ENCODE measurements around the gene ACOT7. TPM values are rescaled to one million over a fixed set of nuclear protein-coding genes. Genes with fewer than 3 reads are reported as not detected.

Gene ACOT7
- total RNA-seq, 1 donor from 2014 or later, result 16.1 TPM

DNA sequence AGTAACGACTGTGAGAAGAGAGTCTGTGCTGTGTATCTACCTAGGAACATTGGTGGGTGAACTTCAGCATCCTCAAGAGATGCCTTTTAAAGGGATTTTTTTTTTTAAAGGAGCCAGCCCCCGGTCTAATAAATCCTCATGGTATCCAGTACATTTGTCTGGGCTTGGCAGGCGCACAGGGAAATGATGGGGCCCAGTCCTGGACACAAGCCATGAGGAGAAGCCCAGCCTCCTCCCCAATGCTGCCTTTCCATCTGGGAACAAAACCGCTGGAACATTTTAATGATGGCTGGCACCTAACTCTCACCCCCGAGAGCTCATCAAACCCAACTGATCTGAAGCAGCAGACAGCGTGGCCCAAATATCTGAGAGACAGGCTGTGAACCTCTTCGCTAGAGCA is 64.2 kb downstream of the ACOT7 start:
- Histone ChIP-seq H3K4me1 (no peaks in the 10 kb centered on the region), H3K4me3 (no peak overlapping the region), H3K36me3 (peaks cover 0 to 3% of the 10 kb centered on the region in 2 donors), H3K27me3 (no peaks in the 10 kb centered on the region), H3K9me3 (no peaks in the 10 kb centered on the region), H3K27ac (no peak overlapping the region)
- DNase-seq (ENCODE audit: low spot score in 2 of 2), result no peak
- intact Hi-C loops (cut with DNase I), result no loop called here
- no peak for TF ChIP-seq CTCF (IDR thresholded peaks at IDR 0.05)

GRCh38 chr1:6328696-6329095 is 64.9 kb downstream of the ACOT7 start:
- no peaks in the 10 kb centered on the region for H3K4me1 ChIP-seq
- H3K27me3 ChIP-seq, result no peaks in the 10 kb centered on the region
- no peak for DNase-seq (ENCODE audit: low spot score in 2 of 2)
- TF ChIP-seq CTCF (IDR thresholded peaks at IDR 0.05), result no peak
- no peak overlapping the region for H3K27ac ChIP-seq
- peaks cover 0 to 3% of the 10 kb centered on the region in 2 donors for H3K36me3 ChIP-seq
- H3K9me3 ChIP-seq, result no peaks in the 10 kb centered on the region
- intact Hi-C loops (cut with DNase I), result no loop called here
- no peak overlapping the region for H3K4me3 ChIP-seq

DNA sequence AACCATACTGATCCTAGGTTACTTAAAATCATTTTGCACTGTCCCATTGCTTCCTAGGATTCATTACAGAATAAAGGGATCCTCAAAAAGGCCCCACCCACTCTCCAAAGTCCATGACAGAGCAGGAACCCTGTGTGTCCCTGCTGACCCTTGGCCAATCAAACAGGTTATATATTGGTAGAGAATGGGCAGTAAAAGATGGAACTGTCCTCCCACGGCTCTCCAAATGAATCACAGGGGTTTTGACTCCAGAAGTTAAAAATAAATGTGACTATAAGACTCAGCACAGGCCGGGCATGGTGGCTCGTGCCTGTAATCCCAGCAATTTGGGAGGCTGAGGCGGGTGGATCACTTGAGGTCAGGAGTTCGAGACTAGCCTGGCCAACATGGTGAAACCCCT is 65.5 kb downstream of the ACOT7 start:
- TF ChIP-seq CTCF (IDR thresholded peaks at IDR 0.05), result no peak
- H3K4me3 ChIP-seq, result no peak overlapping the region
- DNase-seq (ENCODE audit: low spot score in 2 of 2), result no peak
- no peak overlapping the region for H3K27ac ChIP-seq
- intact Hi-C loops (cut with DNase I), result no loop called here
- no peaks in the 10 kb centered on the region for H3K27me3 ChIP-seq
- H3K9me3 ChIP-seq, result no peaks in the 10 kb centered on the region
- no peaks in the 10 kb centered on the region for H3K4me1 ChIP-seq
- H3K36me3 ChIP-seq, result peaks cover 0 to 3% of the 10 kb centered on the region in 2 donors

GRCh38 chr1:6325482-6325881 is 68.1 kb downstream of the ACOT7 start:
- intact Hi-C loops (cut with DNase I), result no loop called here
- DNase-seq (ENCODE audit: low spot score in 2 of 2), result no peak
- Histone ChIP-seq H3K27ac (no peak overlapping the region), H3K9me3 (no peaks in the 10 kb centered on the region), H3K27me3 (no peaks in the 10 kb centered on the region), H3K36me3 (peaks cover 0 to 3% of the 10 kb centered on the region in 2 donors), H3K4me3 (no peak overlapping the region), H3K4me1 (no peaks in the 10 kb centered on the region)
- no peak for TF ChIP-seq CTCF (IDR thresholded peaks at IDR 0.05)

DNA sequence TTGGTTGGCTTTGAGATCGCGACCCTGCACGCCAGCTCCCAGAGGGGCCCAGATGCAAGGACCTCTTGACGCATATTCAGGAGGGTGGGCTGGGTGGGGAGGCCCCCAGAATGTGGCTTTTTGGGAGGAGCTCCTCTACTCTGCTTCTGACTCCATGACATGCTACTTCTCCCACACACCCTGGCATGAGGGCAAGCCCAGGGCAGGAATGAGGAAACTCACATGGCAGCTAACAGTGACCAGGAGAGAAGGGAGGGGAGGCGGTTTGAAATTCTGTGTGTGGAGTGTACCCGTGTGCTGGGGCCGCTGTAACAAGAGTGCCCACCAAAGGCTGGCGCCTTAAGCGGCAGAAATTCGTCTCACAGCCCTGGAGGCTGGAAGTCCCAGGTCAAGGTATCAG is 71.4 kb downstream of the ACOT7 start:
- H3K27ac ChIP-seq, result no peak overlapping the region
- no peaks in the 10 kb centered on the region for H3K27me3 ChIP-seq
- DNase-seq (ENCODE audit: low spot score in 2 of 2), result no peak
- intact Hi-C loops (cut with DNase I), result no loop called here
- TF ChIP-seq CTCF (IDR thresholded peaks at IDR 0.05), result no peak
- peaks cover 0 to 3% of the 10 kb centered on the region in 2 donors for H3K36me3 ChIP-seq
- no peak overlapping the region for H3K4me3 ChIP-seq
- H3K4me1 ChIP-seq, result no peaks in the 10 kb centered on the region
- no peaks in the 10 kb centered on the region for H3K9me3 ChIP-seq

DNA sequence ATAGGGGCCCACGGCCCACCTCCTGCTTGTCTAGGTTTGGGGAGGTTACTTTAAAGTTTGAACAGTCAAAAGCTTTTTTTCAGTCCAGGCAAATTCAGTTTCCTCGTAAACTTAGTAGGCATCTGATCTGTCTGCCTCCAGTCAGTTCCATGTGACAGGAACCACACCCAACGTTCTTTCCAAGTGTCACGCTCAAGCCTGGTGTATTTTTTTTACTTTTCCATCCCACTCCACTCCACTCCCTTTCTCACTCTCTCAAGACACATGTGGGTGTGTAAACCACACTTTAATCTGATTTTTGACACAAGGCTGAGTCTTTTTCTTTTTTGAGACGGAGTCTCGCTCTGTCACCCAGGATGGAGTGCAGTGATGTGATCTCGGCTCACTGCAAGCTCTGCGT is 72.4 kb downstream of the ACOT7 start:
- Histone ChIP-seq H3K9me3 (no peaks in the 10 kb centered on the region), H3K36me3 (peaks cover 0 to 3% of the 10 kb centered on the region in 2 donors), H3K27ac (no peak overlapping the region), H3K27me3 (no peaks in the 10 kb centered on the region), H3K4me3 (no peak overlapping the region), H3K4me1 (no peaks in the 10 kb centered on the region)
- no peak for DNase-seq (ENCODE audit: low spot score in 2 of 2)
- no peak for TF ChIP-seq CTCF (IDR thresholded peaks at IDR 0.05)
- intact Hi-C loops (cut with DNase I), result no loop called here

Data from ascending aorta (tissue), 2 donors.